ENCODE measurements around the gene CLDN24. TPM values are rescaled to one million over a fixed set of nuclear protein-coding genes. Genes with fewer than 3 reads are reported as not detected.

Gene CLDN24
- total RNA-seq: not detected in 2 replicates

GRCh38 chr4:183322326-183322725, at the start of gene CLDN24:
CLDN24 (minus strand) TSS chr4:183322426; CDS start chr4:183322426, 0 bp downstream.
- intact Hi-C loops (cut with micrococcal nuclease): no loop called here
- no peak for DNase-seq (ENCODE audit: low spot score)
- no peaks in the 10 kb centered on the region for H3K36me3 Mint-ChIP-seq (ENCODE audit: low read depth)
- H3K4me3 Mint-ChIP-seq (ENCODE audit: low read depth): no peak within 1 kb of the TSS
- H3K27me3 Mint-ChIP-seq (ENCODE audit: low read depth): peaks cover 1% of the 10 kb centered on the region
- H3K27ac Mint-ChIP-seq: no peak within 1 kb of the TSS
- no peaks in the 10 kb centered on the region for H3K4me1 Mint-ChIP-seq (ENCODE audit: low read depth)
- no peaks in the 10 kb centered on the region for H3K9me3 Mint-ChIP-seq

GRCh38 chr4:183370786-183371185, 48.6 kb upstream of the CLDN24 start:
- DNase-seq (ENCODE audit: low spot score): no peak
- Mint-ChIP-seq H3K4me3 (ENCODE audit: low read depth) (no peak overlapping the region), H3K4me1 (ENCODE audit: low read depth) (no peaks in the 10 kb centered on the region), H3K36me3 (ENCODE audit: low read depth) (no peaks in the 10 kb centered on the region), H3K27ac (no peak overlapping the region), H3K9me3 (peaks cover 5% of the 10 kb centered on the region), H3K27me3 (ENCODE audit: low read depth) (no peaks in the 10 kb centered on the region)
- intact Hi-C loops (cut with micrococcal nuclease): no loop called here

GRCh38 chr4:183369073-183369472, 46.8 kb upstream of the CLDN24 start:
- Mint-ChIP-seq H3K9me3 (peaks cover 5% of the 10 kb centered on the region), H3K27ac (no peak overlapping the region), H3K4me1 (ENCODE audit: low read depth) (no peaks in the 10 kb centered on the region), H3K4me3 (ENCODE audit: low read depth) (no peak overlapping the region), H3K27me3 (ENCODE audit: low read depth) (no peaks in the 10 kb centered on the region), H3K36me3 (ENCODE audit: low read depth) (no peaks in the 10 kb centered on the region)
- intact Hi-C loops (cut with micrococcal nuclease): no loop called here
- DNase-seq (ENCODE audit: low spot score): no peak

GRCh38 chr4:183366206-183366835, 44.1 kb upstream of the CLDN24 start:
- no peak for DNase-seq (ENCODE audit: low spot score)
- intact Hi-C loops (cut with micrococcal nuclease): no loop called here
- H3K27ac Mint-ChIP-seq: no peak overlapping the region
- H3K9me3 Mint-ChIP-seq: no peaks in the 10 kb centered on the region
- no peak overlapping the region for H3K4me3 Mint-ChIP-seq (ENCODE audit: low read depth)
- no peaks in the 10 kb centered on the region for H3K36me3 Mint-ChIP-seq (ENCODE audit: low read depth)
- H3K4me1 Mint-ChIP-seq (ENCODE audit: low read depth): no peaks in the 10 kb centered on the region
- no peaks in the 10 kb centered on the region for H3K27me3 Mint-ChIP-seq (ENCODE audit: low read depth)

- Mint-ChIP-seq H3K4me3 (ENCODE audit: low read depth) (no peak overlapping the region), H3K27me3 (ENCODE audit: low read depth) (no peaks in the 10 kb centered on the region), H3K4me1 (ENCODE audit: low read depth) (no peaks in the 10 kb centered on the region), H3K9me3 (no peaks in the 10 kb centered on the region), H3K36me3 (ENCODE audit: low read depth) (no peaks in the 10 kb centered on the region), H3K27ac (no peak overlapping the region)
- no peak for DNase-seq (ENCODE audit: low spot score)
- intact Hi-C loops (cut with micrococcal nuclease): no loop called here
Measured at GRCh38 chr4:183364025-183364424, 41.8 kb upstream of the CLDN24 start.

GRCh38 chr4:183362916-183363542, 40.8 kb upstream of the CLDN24 start:
- H3K9me3 Mint-ChIP-seq: no peaks in the 10 kb centered on the region
- no peaks in the 10 kb centered on the region for H3K4me1 Mint-ChIP-seq (ENCODE audit: low read depth)
- no peak overlapping the region for H3K27ac Mint-ChIP-seq
- H3K27me3 Mint-ChIP-seq (ENCODE audit: low read depth): no peaks in the 10 kb centered on the region
- intact Hi-C loops (cut with micrococcal nuclease): no loop called here
- DNase-seq (ENCODE audit: low spot score): no peak
- H3K4me3 Mint-ChIP-seq (ENCODE audit: low read depth): no peak overlapping the region
- H3K36me3 Mint-ChIP-seq (ENCODE audit: low read depth): no peaks in the 10 kb centered on the region

- no peaks in the 10 kb centered on the region for H3K4me1 Mint-ChIP-seq (ENCODE audit: low read depth)
- no peak overlapping the region for H3K27ac Mint-ChIP-seq
- no peaks in the 10 kb centered on the region for H3K27me3 Mint-ChIP-seq (ENCODE audit: low read depth)
- no peak overlapping the region for H3K4me3 Mint-ChIP-seq (ENCODE audit: low read depth)
- DNase-seq (ENCODE audit: low spot score): no peak
- H3K9me3 Mint-ChIP-seq: no peaks in the 10 kb centered on the region
- no peaks in the 10 kb centered on the region for H3K36me3 Mint-ChIP-seq (ENCODE audit: low read depth)
- intact Hi-C loops (cut with micrococcal nuclease): no loop called here
Measured at GRCh38 chr4:183362036-183362435, 39.8 kb upstream of the CLDN24 start.

- H3K27me3 Mint-ChIP-seq (ENCODE audit: low read depth): no peaks in the 10 kb centered on the region
- intact Hi-C loops (cut with micrococcal nuclease): no loop called here
- no peak overlapping the region for H3K4me3 Mint-ChIP-seq (ENCODE audit: low read depth)
- H3K4me1 Mint-ChIP-seq (ENCODE audit: low read depth): no peaks in the 10 kb centered on the region
- H3K9me3 Mint-ChIP-seq: no peaks in the 10 kb centered on the region
- DNase-seq (ENCODE audit: low spot score): no peak
- no peak overlapping the region for H3K27ac Mint-ChIP-seq
- no peaks in the 10 kb centered on the region for H3K36me3 Mint-ChIP-seq (ENCODE audit: low read depth)
Measured at GRCh38 chr4:183360161-183360919, 38.1 kb upstream of the CLDN24 start.

- intact Hi-C loops (cut with micrococcal nuclease): no loop called here
- H3K36me3 Mint-ChIP-seq (ENCODE audit: low read depth): no peaks in the 10 kb centered on the region
- no peak overlapping the region for H3K4me3 Mint-ChIP-seq (ENCODE audit: low read depth)
- no peaks in the 10 kb centered on the region for H3K27me3 Mint-ChIP-seq (ENCODE audit: low read depth)
- no peak for DNase-seq (ENCODE audit: low spot score)
- H3K27ac Mint-ChIP-seq: no peak overlapping the region
- H3K4me1 Mint-ChIP-seq (ENCODE audit: low read depth): no peaks in the 10 kb centered on the region
- no peaks in the 10 kb centered on the region for H3K9me3 Mint-ChIP-seq
Measured at GRCh38 chr4:183358215-183358755, 36.1 kb upstream of the CLDN24 start.

- Mint-ChIP-seq H3K4me3 (ENCODE audit: low read depth) (no peak overlapping the region), H3K9me3 (no peaks in the 10 kb centered on the region), H3K27me3 (ENCODE audit: low read depth) (no peaks in the 10 kb centered on the region), H3K36me3 (ENCODE audit: low read depth) (no peaks in the 10 kb centered on the region), H3K4me1 (ENCODE audit: low read depth) (no peaks in the 10 kb centered on the region), H3K27ac (no peak overlapping the region)
- DNase-seq (ENCODE audit: low spot score): no peak
- intact Hi-C loops (cut with micrococcal nuclease): no loop called here
Measured at GRCh38 chr4:183356931-183357675, 34.9 kb upstream of the CLDN24 start.

GRCh38 chr4:183356173-183356830, 34.1 kb upstream of the CLDN24 start:
- Mint-ChIP-seq H3K9me3 (no peaks in the 10 kb centered on the region), H3K4me1 (ENCODE audit: low read depth) (no peaks in the 10 kb centered on the region), H3K4me3 (ENCODE audit: low read depth) (no peak overlapping the region), H3K27me3 (ENCODE audit: low read depth) (no peaks in the 10 kb centered on the region), H3K27ac (no peak overlapping the region), H3K36me3 (ENCODE audit: low read depth) (no peaks in the 10 kb centered on the region)
- DNase-seq (ENCODE audit: low spot score): no peak
- intact Hi-C loops (cut with micrococcal nuclease): no loop called here

GRCh38 chr4:183355405-183355804, 33.2 kb upstream of the CLDN24 start:
- H3K27ac Mint-ChIP-seq: no peak overlapping the region
- H3K27me3 Mint-ChIP-seq (ENCODE audit: low read depth): no peaks in the 10 kb centered on the region
- intact Hi-C loops (cut with micrococcal nuclease): no loop called here
- H3K36me3 Mint-ChIP-seq (ENCODE audit: low read depth): no peaks in the 10 kb centered on the region
- H3K9me3 Mint-ChIP-seq: no peaks in the 10 kb centered on the region
- no peak overlapping the region for H3K4me3 Mint-ChIP-seq (ENCODE audit: low read depth)
- H3K4me1 Mint-ChIP-seq (ENCODE audit: low read depth): peaks cover 2% of the 10 kb centered on the region
- DNase-seq (ENCODE audit: low spot score): no peak

Data from activated T-helper 2 cell treated with anti-CD3 and anti-CD28 coated beads, Interferon-gamma antibody, Interleukin-2, Interleukin-4, amounts not matched to agents 10 μg/mL and 5 μg/mL and 100 μg/mL, durations not matched to agents 14 hours and 24 hours and 36 hours (primary cell).